Activated gamma-delta T cell treated with anti-CD3 and anti-CD28 coated beads, Interleukin-2, amount 50 U/mL, for 16 hours (primary cell): ENCODE results near the gene GLIPR1L1.
"Not testable (repeated sequence)": the region's sequence is repeated elsewhere in the genome, so short reads cannot be mapped to it uniquely, and the experiment has no call there.

Source experiments
- DNase-seq: peaks from one replicate; pipeline ENCODE4 v3.0.0-alpha.2; 2020; ENCODE audit warnings: low read depth

The GLIPR1L1 gene, protein sequence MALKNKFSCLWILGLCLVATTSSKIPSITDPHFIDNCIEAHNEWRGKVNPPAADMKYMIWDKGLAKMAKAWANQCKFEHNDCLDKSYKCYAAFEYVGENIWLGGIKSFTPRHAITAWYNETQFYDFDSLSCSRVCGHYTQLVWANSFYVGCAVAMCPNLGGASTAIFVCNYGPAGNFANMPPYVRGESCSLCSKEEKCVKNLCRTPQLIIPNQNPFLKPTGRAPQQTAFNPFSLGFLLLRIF

DNA sequence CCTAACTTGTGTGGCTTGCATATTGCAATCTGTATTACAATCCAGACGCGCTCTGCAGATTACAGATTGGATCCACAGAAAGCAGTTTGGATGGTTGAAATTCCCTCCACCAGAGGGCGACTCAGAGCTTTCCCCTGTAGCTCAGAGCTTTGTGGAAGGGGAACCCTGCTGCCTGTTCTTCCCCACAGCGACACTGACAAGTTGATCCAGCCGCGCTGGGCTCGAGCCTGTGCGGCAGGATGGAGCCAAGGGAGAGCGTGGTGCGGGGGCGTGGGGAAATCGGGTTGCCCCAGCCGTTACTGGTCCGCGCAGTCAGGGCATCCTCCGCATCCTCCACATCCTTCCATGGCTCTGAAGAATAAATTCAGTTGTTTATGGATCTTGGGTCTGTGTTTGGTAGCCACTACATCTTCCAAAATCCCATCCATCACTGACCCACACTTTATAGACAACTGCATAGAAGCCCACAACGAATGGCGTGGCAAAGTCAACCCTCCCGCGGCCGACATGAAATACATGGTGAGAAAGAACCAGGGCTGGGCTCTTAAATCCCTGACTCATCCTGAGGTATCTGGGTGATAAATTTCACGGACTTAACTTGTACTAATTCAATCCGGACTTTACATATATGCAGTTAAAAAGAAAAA is at the start of gene GLIPR1L1:
Gene GLIPR1L1 (plus strand): TSS at position 287 of the 647 bp plus-strand sequence. CDS start 59 bp downstream, at position 346.
- DNase-seq = peak; percentile 75

DNA sequence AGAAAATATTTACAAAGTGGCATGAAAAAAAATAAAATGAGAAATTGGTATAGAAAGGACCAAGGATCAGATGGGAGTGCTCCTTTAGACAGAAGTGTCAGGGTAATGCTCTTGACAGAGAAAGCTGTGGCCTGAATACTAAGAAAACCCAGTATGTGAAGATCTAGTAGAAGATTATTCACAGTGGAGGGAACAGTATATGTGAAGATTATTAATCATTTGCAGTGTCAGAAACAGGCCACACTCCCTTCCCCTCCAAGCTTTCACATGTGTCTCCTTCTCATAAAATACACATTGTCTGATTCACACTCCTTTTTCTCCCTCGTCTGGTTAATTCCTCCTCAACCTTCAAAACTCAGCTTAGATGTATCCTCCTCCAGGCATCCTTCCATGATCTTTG is 45.6 kb upstream of the GLIPR1L1 start:
- no peak for DNase-seq

DNA sequence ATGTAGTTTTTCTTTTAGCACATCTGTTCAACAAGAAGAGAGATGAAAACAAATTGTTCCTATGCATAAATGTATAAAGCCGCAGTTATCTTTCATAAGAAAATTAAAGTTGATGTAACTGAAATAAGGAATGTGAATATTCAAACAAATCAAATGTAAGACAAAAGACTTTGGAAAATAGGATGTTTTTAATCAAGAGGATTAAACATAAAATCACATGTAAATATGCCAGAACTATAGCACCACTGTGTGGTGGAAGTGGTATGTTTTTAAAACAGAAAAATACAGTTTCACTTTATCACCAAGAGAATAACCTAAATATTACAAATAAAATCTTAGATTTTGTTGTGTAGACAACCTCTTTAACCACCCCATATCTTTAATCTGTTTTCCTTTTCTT is 44.7 kb upstream of the GLIPR1L1 start:
- no peak for DNase-seq

DNA sequence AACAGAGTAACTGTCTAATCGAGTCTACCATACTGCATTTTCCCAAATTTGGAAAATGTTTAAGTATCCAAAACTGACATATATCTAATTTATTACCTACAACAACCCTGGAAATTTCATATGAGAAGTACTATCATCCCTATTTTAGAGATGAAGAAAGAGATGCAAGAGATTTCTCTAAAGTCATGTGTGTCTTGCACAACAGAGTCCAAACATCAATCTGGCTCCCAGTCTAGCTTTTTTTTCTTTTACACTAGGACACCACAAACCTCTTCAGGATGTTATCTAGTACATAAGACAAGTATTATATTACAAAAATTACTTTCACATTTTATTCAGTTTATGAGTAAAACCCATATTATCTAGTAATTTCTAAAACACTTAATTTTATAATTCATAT is 43.5 kb upstream of the GLIPR1L1 start:
- no peak for DNase-seq

DNA sequence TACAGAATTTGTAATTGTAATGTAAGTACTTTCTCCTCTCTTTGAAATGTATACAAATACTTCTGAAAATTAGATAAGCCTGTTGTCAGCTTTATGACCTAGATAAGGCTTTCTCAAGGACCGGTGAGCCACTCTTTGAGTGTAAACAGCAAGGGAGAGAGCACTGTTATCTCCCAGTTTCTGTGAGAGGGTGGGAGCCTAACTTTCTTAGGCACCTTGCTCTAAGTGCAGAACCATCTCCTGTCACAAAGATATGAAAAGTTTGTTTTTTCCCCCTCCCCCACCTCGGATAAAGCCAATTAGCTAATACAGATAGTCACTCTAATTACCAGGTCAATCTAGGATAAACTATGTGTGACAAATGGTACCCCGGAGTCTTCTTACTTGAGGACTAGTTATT is 40.1 kb upstream of the GLIPR1L1 start:
- DNase-seq = no peak

DNA sequence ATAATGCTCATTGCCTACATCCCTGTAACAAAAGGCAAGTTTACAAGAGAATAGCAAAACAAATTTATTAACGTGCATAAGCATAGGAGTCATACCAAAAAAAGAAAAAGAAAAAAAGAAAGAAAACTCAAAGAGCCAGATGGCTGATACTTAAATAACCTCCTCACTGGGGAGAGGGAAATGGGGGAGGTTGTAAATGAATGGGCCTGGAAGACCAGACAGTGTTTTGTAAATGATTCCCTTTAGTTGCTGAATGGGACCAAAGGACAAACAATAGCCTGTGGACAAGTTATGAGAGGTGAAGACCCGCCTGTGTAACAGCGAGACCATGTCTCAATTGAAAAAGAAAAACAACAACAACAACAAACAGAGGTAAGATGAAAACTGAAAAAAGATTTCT is 39.7 kb upstream of the GLIPR1L1 start:
- DNase-seq = no peak

DNA sequence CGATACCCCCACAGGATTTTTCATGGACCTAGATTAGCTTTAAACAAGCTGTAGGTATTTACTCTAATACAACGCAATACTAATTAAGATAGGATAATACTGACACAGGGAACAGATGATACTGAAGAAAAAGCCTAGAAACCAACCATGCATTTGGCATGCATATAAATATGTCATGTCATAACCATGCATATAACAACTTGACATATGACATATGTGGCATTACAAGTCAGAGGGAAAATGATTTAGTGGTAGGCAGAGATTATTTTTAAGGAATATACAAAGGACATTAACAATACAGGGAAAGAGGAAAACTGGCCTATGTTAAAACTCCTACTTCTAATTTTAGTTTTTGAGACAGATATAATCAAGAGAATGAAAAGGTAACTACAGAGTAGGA is 32.2 kb upstream of the GLIPR1L1 start:
- no peak for DNase-seq

DNA sequence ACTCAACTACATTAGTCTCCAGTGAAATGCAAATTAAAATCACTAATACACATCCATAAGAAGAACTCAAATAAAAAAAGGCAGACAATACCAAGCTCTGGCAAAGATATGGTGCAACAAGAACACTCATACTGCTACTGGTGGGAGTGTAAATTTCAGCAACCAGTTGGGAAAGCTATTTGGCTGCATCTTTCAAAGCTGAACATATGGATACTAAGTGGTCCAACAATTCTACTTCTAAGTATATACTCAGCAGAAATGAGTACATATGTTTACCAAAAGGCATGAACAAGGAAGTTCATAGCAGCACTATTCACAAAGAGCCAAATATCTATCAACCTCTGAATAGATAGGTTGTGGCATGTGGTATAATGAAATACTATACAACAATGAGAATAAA is 31.7 kb upstream of the GLIPR1L1 start:
- DNase-seq = no peak

DNA sequence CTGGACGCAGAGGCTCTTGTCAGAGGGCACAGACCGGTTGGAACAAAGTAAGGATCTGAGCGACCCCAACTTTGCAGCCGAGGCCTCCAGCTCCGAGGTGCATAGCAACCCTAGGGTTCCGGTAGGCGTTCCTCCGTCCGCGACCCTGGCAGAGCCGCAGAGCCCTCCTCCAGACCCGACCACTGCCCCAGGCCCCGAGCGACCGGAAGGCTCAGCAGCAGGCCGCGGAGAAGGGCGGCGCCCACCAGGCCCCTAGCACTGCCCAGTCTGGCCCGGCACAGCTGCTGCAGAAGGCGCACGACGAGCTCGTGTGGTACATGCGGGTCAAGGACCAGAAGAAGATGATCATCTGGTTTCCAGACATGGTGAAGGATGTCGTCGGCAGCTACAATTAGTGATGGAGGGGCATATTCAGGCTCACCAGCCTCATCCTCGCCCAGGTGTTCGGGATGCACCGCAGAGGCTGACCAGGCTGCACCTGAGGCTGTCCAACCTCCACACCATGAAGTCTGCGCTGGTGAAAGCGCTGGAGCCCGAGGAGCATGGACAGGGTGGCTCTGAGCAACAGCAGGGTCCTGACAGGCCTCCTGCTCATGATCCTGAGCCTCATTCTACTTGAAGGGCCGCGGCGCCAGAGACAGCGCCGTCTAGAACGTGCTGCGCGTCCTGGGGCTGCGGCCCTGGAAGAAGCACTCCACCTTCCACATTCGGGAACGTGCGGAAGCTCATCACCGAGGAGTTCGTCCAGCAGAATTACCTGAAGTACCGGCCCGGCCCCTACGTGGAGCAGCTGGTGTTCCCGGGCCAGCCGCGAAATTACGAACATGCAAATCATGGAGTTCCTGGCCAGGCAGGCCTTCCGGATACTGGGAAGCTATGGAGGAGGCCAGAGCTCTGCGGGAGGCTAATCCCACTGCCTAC is 28.8 kb upstream of the GLIPR1L1 start:
- no peak for DNase-seq

DNA sequence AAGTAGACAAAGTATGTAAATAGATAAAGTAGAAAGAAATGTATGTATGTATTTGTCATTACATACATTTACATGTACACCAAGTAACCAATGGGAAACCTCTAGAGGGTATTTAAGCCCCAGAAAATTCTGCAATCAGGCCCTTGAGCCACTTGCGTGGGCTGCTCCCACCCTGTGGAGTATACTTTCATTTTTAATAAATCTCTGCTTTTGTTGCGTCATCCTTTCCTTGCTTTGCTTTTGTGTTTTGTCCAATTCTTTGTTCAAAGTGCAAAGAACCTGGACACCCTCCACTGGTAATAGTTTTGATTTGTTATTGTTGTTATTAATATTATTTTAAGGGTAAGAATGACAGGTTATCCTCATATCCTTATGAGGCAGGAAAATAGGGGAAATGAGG is 26.2 kb upstream of the GLIPR1L1 start:
- DNase-seq = no peak

DNA sequence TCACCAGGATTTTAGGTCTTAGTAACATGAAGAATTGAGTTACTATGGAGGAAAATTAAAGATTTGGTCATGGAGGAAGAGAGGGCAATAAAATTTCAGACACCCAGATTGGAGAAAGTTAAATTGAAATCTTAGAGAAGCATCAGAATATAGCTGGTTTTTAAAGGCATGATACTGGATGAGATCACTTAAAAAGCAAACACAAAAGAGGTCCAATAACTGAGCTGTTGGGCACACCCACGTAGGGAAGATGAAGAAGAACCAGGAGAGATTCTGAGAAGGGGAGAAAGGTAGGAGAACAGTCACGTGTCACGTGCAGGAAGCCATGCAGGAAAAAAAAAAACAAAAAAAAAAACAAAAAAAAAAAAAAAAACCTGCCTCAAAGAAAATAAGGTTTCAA is 23.1 kb upstream of the GLIPR1L1 start:
- DNase-seq = no peak

DNA sequence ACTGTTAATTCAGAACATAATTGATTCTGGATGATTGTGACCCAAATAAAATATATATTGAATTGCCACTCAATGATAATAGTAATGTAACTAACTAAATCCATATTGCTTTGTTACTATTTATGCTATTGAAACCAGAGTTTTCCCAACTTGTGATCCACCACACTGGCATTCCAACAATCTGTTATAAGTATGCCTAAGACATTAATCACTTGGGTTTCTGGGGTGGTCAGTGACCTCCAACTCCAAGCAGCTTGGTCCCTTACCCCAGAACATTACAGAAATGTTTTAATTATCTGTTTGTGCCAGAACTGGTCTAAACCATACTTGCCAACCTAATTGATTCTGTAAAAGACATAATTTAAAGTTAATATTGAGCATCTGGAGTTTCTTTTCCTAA is 19.0 kb upstream of the GLIPR1L1 start:
- no peak for DNase-seq

DNA sequence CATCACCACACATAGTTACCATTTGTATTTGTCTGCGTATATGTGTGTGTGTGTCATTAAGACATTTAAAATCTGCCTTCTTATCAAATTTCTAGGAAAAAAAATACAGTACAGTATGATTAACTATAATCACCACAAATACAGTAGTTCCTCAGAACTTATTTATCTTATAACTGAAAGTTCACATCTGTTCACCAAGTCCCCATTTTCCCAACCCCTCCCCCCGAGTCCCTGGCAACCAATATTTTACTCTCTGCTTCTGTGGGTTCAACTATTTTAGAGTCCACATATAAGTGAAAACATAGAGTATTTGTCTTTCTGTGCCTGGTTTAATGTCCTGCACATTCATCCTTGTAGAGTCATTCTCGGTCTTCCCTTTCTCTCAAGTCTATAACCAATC is 16.7 kb upstream of the GLIPR1L1 start:
- no peak for DNase-seq

DNA sequence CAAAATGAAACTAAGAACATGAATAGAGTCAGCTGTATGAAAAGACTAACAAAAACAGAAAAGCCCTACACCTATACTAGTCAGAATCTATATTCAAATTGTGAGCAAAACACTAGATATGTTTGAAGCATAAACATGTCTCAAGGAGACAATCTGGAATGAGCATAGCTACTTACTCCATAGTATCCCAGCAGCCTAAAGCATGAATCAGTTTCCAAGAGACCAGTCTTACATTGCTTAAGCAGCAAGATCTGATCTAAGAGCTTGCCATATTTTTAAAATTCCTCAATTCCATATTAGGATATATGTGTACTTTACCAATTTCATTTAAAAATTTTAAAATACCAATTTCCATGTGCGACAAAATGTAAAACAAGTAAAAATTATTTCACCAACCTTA is 12.0 kb upstream of the GLIPR1L1 start:
- DNase-seq = no peak

DNA sequence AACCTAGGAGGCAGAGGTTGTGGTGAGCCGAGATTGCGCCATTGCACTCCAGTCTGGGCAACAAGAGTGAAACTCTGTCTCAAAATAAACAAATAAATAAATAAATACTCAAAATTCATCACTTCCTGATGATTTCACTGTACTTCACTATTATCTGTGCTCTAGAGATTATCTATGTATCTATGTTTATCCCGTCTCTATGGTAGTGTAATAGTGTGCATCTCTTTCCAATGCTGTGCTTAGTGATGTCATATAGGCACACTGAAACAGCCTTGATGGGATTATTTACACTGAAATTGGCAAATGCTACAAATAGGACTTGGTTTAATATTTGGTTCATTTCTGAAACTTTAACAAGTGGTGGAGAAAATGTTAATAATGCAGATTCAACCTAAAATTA is 10.8 kb upstream of the GLIPR1L1 start:
- no peak for DNase-seq

DNA sequence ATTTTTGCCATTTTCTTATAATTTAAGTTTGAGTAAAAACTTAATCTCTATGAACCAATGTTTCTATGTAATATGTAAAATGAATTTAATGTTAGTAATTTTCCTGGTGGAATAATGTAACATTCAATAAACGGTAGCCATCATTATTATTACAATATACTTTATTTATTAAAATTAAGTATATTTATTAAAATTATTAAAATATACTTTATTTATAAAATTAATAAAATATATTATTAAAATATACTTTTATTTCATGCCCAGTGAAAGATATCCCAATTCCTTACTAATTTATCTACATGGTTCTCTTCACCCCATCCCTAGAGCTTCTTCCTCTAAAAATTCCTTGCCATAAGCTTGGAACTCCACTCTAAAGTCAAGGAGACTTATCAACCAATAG is 6.8 kb upstream of the GLIPR1L1 start:
- DNase-seq = no peak

DNA sequence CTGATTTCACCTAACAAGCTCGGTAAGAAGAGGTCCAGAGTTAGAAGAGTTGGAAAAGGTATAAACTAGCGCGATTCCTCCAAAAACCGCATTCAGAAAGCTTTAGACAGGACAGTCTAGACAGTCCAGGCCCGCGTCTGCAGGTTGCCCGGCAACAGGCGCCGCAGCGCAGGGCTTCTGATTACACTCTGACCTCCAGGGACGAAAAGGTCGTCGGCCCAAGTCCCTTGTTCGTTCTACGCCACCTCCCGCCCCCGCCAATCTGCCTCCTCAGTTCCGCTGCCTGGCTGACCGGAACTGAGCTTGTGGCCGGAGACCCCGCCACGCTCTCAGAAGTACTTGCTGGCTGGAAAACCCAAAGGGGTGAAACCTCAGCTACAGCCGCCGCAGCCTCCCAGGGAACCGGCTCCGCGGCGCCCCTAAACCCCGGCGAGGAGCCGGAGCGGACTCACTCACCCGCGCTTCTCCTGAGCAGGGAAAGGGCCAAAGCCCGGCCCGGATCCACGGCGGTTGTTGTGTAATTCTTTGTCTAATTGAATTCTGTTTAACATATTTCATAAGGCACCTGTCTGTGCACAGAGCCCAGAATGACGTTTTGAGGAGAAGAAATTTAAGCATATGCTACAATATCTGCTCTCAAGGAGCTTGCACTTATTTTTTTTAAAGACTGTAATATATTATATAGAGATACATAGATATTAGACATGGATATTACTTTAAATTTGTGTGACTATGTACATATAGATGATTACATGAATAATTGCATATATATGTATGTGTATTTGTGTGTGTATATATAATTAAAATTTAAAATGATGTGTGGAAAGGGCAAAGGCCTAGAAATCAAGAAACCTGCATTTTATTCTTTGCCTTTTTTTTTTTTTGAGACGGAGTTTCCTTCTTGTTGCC is 4.3 kb upstream of the GLIPR1L1 start, which contains the start of gene CAPS2:
Gene CAPS2 (minus strand): TSS at position 407 of the 909 bp plus-strand sequence. CDS start 3,826 bp downstream, outside the sequence.
- peak; percentile 34 for DNase-seq

DNA sequence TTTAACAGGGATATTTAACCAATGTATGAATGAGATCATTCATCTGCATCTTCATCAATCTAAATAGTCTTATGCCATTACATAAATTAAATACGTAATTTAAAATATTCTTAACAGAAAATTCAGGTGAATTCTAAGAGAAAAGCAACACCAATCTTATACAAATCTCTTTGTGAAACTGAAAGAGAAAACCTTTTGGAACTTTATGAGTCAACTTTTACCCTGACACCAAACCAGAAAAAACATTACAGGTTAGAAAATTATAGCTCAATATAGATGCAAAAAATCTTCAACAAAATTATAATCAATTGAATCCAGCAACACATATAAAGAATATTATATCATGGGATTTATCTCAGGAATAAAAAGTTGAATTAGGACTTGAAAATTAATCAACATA is 3.4 kb downstream of the GLIPR1L1 start:
- DNase-seq = no peak

DNA sequence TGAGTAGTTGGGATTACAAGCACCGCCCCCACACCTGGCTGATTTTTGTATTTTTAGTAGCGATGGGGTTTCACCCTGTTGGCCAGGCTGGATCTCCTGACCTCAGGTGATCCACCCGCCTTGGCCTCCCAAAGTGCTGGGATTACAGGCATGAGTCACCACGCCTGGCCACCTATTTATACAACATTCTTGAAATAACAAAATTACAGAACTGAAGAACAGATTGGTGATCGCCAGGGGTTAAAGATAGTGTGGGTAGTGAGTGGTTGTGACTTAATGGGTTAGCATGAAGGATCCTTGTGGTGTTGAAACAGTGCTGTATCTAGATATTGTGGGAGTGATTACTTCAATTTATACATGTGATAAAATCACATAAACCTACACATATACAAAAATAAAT is 7.4 kb downstream of the GLIPR1L1 start:
- no peak for DNase-seq

DNA sequence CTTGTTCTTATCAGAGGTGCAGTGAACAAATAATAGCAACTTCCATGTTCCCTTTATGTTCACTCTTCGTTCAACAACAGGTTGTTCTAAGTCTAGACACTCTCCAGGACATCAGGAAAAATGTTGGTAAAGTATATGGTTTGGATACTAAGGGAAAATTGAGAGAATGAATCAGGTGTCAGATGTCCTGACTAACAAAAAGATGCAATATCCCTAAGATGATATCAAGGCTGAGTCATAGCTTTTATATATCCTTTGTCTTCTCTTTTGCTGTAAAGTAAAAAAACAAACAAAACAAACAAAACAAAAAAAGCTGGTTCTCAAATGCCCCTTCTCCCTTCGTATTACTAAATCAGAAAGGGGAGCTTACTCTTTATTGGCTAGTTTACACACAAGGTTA is 11.1 kb downstream of the GLIPR1L1 start:
- DNase-seq = no peak

DNA sequence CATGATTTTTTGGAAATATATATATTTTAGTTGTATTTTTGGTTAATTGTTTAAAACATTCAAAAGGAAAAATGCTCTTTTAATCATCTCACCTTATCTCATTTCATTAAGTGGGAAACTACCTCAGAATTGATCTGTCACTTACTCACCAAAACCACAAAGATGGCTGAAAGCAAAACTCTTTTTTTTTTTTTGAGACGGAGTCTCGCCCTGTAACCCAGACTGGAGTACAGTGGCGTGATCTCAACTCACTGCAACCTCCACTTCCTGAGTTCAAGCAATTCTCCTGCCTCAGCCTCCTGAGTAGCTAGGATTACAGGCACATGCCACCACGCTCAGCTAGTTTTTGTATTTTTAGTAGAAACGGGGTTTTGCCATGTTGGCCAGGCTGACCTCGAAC is 11.7 kb downstream of the GLIPR1L1 start:
- not testable (repeated sequence) for DNase-seq

DNA sequence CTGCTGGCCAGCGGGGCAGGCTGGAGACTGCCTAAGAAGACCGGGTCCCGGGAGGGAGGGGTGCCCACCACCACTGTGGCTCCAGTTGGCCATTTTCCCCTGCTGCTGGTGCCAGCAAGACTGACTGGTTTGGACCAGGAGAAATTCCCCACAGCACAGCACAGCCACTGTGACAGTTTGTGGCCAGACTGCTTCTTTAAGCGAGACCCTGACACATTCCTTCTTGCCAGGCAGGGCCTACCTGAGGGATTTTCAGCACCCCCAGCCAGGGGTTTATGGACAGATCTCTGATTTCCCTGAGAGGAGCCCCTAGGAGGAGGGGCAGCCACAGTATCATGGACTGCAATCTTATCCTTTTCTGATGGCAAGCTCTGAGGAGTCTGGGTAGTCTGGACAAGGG is 15.5 kb downstream of the GLIPR1L1 start:
- DNase-seq = no peak
